WERI-Rb-1 (cell line): ENCODE measurements around the gene NAP1L4.

Experiments
- DNase-seq: peaks from one replicate; pipeline ENCODE4 v3.0.0-alpha.2; 2020
- H3K27ac ChIP-seq: fragments of 250-450 bp; sonication (Bioruptor Pico); 2 replicates; pipeline ENCODE4 v1.5.1; 2020; ENCODE audit warnings: mild to moderate bottlenecking, moderate library complexity
- H3K27me3 ChIP-seq: fragments of 250-450 bp; sonication (Bioruptor Pico); 2 replicates; pipeline ENCODE4 v1.5.1; 2021; ENCODE audit warnings: mild to moderate bottlenecking, low read depth, moderate library complexity; ENCODE audit not compliant: insufficient read depth, severe bottlenecking
- H3K36me3 ChIP-seq: fragments of 250-450 bp; sonication (Bioruptor Pico); 2 replicates; pipeline ENCODE4 v1.5.1; 2020; ENCODE audit warnings: mild to moderate bottlenecking, moderate library complexity
- H3K4me3 ChIP-seq: 2 replicates; pipeline ENCODE4 v1.5.1; 2011; ENCODE audit warnings: low read depth, mild to moderate bottlenecking, control low read depth, low read length
- H3K9me3 ChIP-seq: fragments of 250-450 bp; sonication (Bioruptor Pico); 2 replicates; pipeline ENCODE4 v1.5.1; 2021; ENCODE audit warnings: mild to moderate bottlenecking, moderate library complexity; ENCODE audit not compliant: severe bottlenecking
- CTCF ChIP-seq: IDR thresholded peaks from 2 replicates; pipeline ENCODE4 v1.5.1; 2011; ENCODE audit warnings: low read depth, mild to moderate bottlenecking, control low read depth, inconsistent platforms, low read length

The NAP1L4 gene

GRCh38 chr11:2931420-2931746 is 60.7 kb downstream of the NAP1L4 start:
- no peaks in the 10 kb centered on the region for H3K9me3 ChIP-seq
- peaks cover 40% of the 10 kb centered on the region for H3K27me3 ChIP-seq
- H3K27ac ChIP-seq, result no peak overlapping the region
- TF ChIP-seq CTCF, result no peak
- H3K36me3 ChIP-seq, result no peaks in the 10 kb centered on the region
- H3K4me3 ChIP-seq, result no peak overlapping the region
- DNase-seq, result no peak

- TF ChIP-seq CTCF, result peak; percentile 93
- H3K27ac ChIP-seq, result no peak overlapping the region
- peaks cover 40% of the 10 kb centered on the region for H3K27me3 ChIP-seq
- DNase-seq, result peak; percentile 88
- H3K9me3 ChIP-seq, result no peaks in the 10 kb centered on the region
- H3K36me3 ChIP-seq, result no peaks in the 10 kb centered on the region
- H3K4me3 ChIP-seq, result no peak overlapping the region
Measured at GRCh38 chr11:2930704-2931419, 61.3 kb downstream of the NAP1L4 start.

GRCh38 chr11:2929950-2930703 is 62.0 kb downstream of the NAP1L4 start:
- DNase-seq, result no peak
- Histone ChIP-seq H3K36me3 (no peaks in the 10 kb centered on the region), H3K27me3 (peaks cover 40% of the 10 kb centered on the region), H3K27ac (no peak overlapping the region), H3K9me3 (no peaks in the 10 kb centered on the region), H3K4me3 (no peak overlapping the region; the same call in 1 of the 2 replicates)
- peak; percentile 34; the same call in 1 of the 2 replicates for TF ChIP-seq CTCF

GRCh38 chr11:2929531-2929949 is 62.6 kb downstream of the NAP1L4 start:
- H3K36me3 ChIP-seq, result no peaks in the 10 kb centered on the region
- DNase-seq, result no peak
- TF ChIP-seq CTCF, result no peak
- H3K27ac ChIP-seq, result no peak overlapping the region
- H3K9me3 ChIP-seq, result no peaks in the 10 kb centered on the region
- H3K4me3 ChIP-seq, result peak overlapping the region; percentile 13; the same call in 1 of the 2 replicates
- peaks cover 40% of the 10 kb centered on the region for H3K27me3 ChIP-seq

- Histone ChIP-seq H3K36me3 (no peaks in the 10 kb centered on the region), H3K9me3 (no peaks in the 10 kb centered on the region), H3K27ac (no peak within 1 kb of the TSS), H3K27me3 (peaks cover 40% of the 10 kb centered on the region), H3K4me3 (peak within 1 kb of the TSS; percentile 49)
- no peak for TF ChIP-seq CTCF
- peak; percentile 37 for DNase-seq
Measured at GRCh38 chr11:2928605-2929530, 63.3 kb downstream of the NAP1L4 start, which contains the start of gene PHLDA2. Gene PHLDA2, minus strand, starts transcription at chr11:2929420. Its CDS starts 56 bp downstream, at chr11:2929364.
